Measurements from ENCODE around the gene ABCE1.

ABCE1 gene

GRCh38 chr4:145178740-145179280, 80.7 kb downstream of the ABCE1 start:
- DNase-seq = no peak

Measured in stimulated activated CD8-positive, alpha-beta memory T cell treated with anti-CD3 and anti-CD28 coated beads, Interleukin-4, amount 100 ng/mL, for 48 hours (primary cell).